IMR-90 (cell line): ENCODE results near the gene SNIP1. TPM values are rescaled to one million over a fixed set of nuclear protein-coding genes. Genes with fewer than 3 reads are reported as not detected.

ENCODE experiments used
- ATAC-seq: fragments of 200-7000 bp; cut with Tn5 transposase; 2 replicates; pipeline ENCODE4 v1.9.1; 2020; ENCODE audit warnings: low read depth, mild to moderate bottlenecking, moderate library complexity
- BruUV-seq: library from RNA; stranded (reverse); fragments of 400-500 nt; replicated peaks from 2 replicates; lab custom pipeline; 2021; lab: Mats Ljungman, UMichigan
- CTCF ChIA-PET: fragments of 300-600 bp; formaldehyde crosslinking; extraction: SDS; loops from one replicate; lab custom pipeline; 2021; ENCODE audit warnings: antibody characterized with exemption; lab: Yijun Ruan, JAX
- POLR2A ChIA-PET: fragments of 300-600 bp; sonication (Branson Sonifier 250); formaldehyde crosslinking; loops from one replicate; lab custom pipeline; 2022; ENCODE audit warnings: antibody characterized with exemption; ENCODE audit not compliant: unreplicated experiment; lab: Charles Lee
- DNase-seq: peaks from one replicate; pipeline ENCODE4 v3.0.0; 2013
- H2AFZ ChIP-seq: replicated peaks from 2 replicates; pipeline ENCODE3; 2013; ENCODE audit warnings: low read length, mild to moderate bottlenecking; ENCODE audit not compliant: poor library complexity
- H2AK5ac ChIP-seq: 2 replicates; pipeline ENCODE4 v1.6.1; 2013; ENCODE audit warnings: low read depth, low read length, inconsistent platforms
- H2AK9ac ChIP-seq: replicated peaks from 2 replicates; pipeline ENCODE3; 2013; ENCODE audit warnings: mild to moderate bottlenecking, low read depth, low read length, moderate library complexity; ENCODE audit not compliant: poor library complexity
- H2BK120ac ChIP-seq: 2 replicates; pipeline ENCODE4 v1.6.1; 2013; ENCODE audit warnings: low read depth, low read length, inconsistent platforms
- H2BK15ac ChIP-seq: 3 replicates; pipeline ENCODE4 v1.6.1; 2013; ENCODE audit warnings: low read depth, low read length, inconsistent platforms
- H2BK20ac ChIP-seq: 2 replicates; pipeline ENCODE4 v1.6.1; 2013; ENCODE audit warnings: low read depth, mild to moderate bottlenecking, inconsistent platforms, low read length, moderate library complexity
- H2BK5ac ChIP-seq: 2 replicates; pipeline ENCODE4 v1.6.1; 2013; ENCODE audit warnings: mild to moderate bottlenecking, low read depth, low read length, inconsistent platforms; ENCODE audit not compliant: poor library complexity, severe bottlenecking
- H3K14ac ChIP-seq: replicated peaks from 2 replicates; pipeline ENCODE4 v1.6.1; 2013; ENCODE audit warnings: low read depth, low read length, inconsistent platforms
- H3K18ac ChIP-seq: 2 replicates; pipeline ENCODE4 v1.6.1; 2013; ENCODE audit warnings: low read depth, low read length, control low read depth
- H3K23ac ChIP-seq: 2 replicates; pipeline ENCODE4 v1.6.1; 2013; ENCODE audit warnings: low read depth, low read length, inconsistent platforms
- H3K27ac ChIP-seq: 2 replicates; pipeline ENCODE4 v1.5.1; 2013; ENCODE audit warnings: mild to moderate bottlenecking, control low read depth, low read length; ENCODE audit not compliant: insufficient read depth
- H3K27me3 ChIP-seq: 2 replicates; pipeline ENCODE4 v1.6.1; 2013; ENCODE audit warnings: low read length; ENCODE audit not compliant: control insufficient read depth, insufficient read depth
- H3K36me3 ChIP-seq: 2 replicates; pipeline ENCODE4 v1.6.1; 2013; ENCODE audit warnings: low read length, mixed read lengths; ENCODE audit not compliant: control insufficient read depth, insufficient read depth
- H3K4ac ChIP-seq: 2 replicates; pipeline ENCODE4 v1.6.1; 2013; ENCODE audit warnings: low read depth, low read length, inconsistent platforms
- H3K4me1 ChIP-seq: 2 replicates; pipeline ENCODE4 v1.6.1; 2013; ENCODE audit warnings: low read length, mixed read lengths; ENCODE audit not compliant: control insufficient read depth, insufficient read depth
- H3K4me2 ChIP-seq: 2 replicates; pipeline ENCODE4 v1.6.1; 2013; ENCODE audit warnings: low read depth, mild to moderate bottlenecking, control low read depth, low read length, moderate library complexity
- H3K4me3 ChIP-seq: 2 replicates; pipeline ENCODE4 v1.5.1; 2013; ENCODE audit warnings: low read depth, mild to moderate bottlenecking, control low read depth, low read length, moderate library complexity; ENCODE audit not compliant: insufficient read depth
- H3K56ac ChIP-seq: 2 replicates; pipeline ENCODE4 v1.6.1; 2013; ENCODE audit warnings: low read length, inconsistent platforms; ENCODE audit not compliant: insufficient read depth; ENCODE audit errors: extremely low read depth
- H3K79me1 ChIP-seq, 2 experiments: 2 replicates each; pipeline ENCODE4 v1.6.1; 2013; ENCODE audit warnings: low read length in 2 of 2, inconsistent platforms in 1 of 2, low read depth in 1 of 2
- H3K9ac ChIP-seq: 2 replicates; pipeline ENCODE4 v1.6.1; 2013; ENCODE audit warnings: low read depth, low read length, control low read depth
- H3K9me1 ChIP-seq: 2 replicates; pipeline ENCODE4 v1.6.1; 2013; ENCODE audit warnings: low read length, inconsistent platforms; ENCODE audit not compliant: insufficient read depth
- H3K9me3 ChIP-seq: 2 replicates; pipeline ENCODE4 v1.6.1; 2013; ENCODE audit warnings: low read length; ENCODE audit not compliant: control insufficient read depth, insufficient read depth
- H4K20me1 ChIP-seq: 2 replicates; pipeline ENCODE4 v1.6.1; 2013; ENCODE audit warnings: low read length, inconsistent platforms; ENCODE audit not compliant: insufficient read depth
- H4K5ac ChIP-seq: 2 replicates; pipeline ENCODE4 v1.6.1; 2013; ENCODE audit warnings: mild to moderate bottlenecking, low read depth, low read length, control low read depth
- H4K8ac ChIP-seq, 2 experiments: 2 replicates each; pipeline ENCODE4 v1.6.1; 2013; ENCODE audit warnings: low read depth in 2 of 2, low read length in 2 of 2, control low read depth in 1 of 2, inconsistent platforms in 1 of 2
- H4K91ac ChIP-seq: 2 replicates; pipeline ENCODE4 v1.6.1; 2013; ENCODE audit warnings: low read depth, low read length, inconsistent platforms; ENCODE audit not compliant: insufficient read depth
- CEBPB ChIP-seq: IDR thresholded peaks from 2 replicates; pipeline ENCODE4 v1.6.1; 2012; ENCODE audit warnings: low read depth, low read length, improper control_type of control experiment
- CTCF ChIP-seq: conservative IDR thresholded peaks from 2 replicates; pipeline ENCODE4 v1.5.1; 2012; ENCODE audit warnings: mild to moderate bottlenecking, low read depth, low read length, improper control_type of control experiment
- WGBS, 2 experiments: methylation state at CpG; one replicate each; pipeline versions ENCODE4 v1.1.5 to v1.1.7; 2013; ENCODE audit warnings: missing lambda C conversion rate in 2 of 2; ENCODE audit not compliant: insufficient read length in 1 of 2; ENCODE audit errors: extremely low coverage in 2 of 2; 5-methylcytosine and 5-hydroxymethylcytosine counted together
- dilution Hi-C: fragments of 300-500 bp; cut with HindIII; formaldehyde crosslinking; loops from one replicate; pipeline ENCODE4 v1.14.3; 2018; ENCODE audit warnings: low sequenced_read_pairs; ENCODE audit not compliant: unreplicated experiment
- in situ Hi-C: fragments of 300-500 bp; cut with MboI; formaldehyde crosslinking; loops from 3 replicates; pipeline ENCODE4 v1.14.3; 2019; ENCODE audit warnings: low sequenced_read_pairs, inconsistent platforms, mixed read lengths
- intact Hi-C: fragments of 100-400 bp; cut with micrococcal nuclease; formaldehyde crosslinking; loops from 2 replicates; pipeline ENCODE4 v1.10.0; 2022
- polyA plus RNA-seq, 3 experiments: library from polyadenylated mRNA; depleted of rRNA; stranded (reverse); fragments of >200 nt; gene quantifications; 2 replicates each; pipeline ENCODE4 v1.2.3, GENCODE V29; 2012; ENCODE audit warnings: low replicate concordance in 1 of 3
- total RNA-seq: library from RNA; depleted of rRNA; stranded (reverse); fragments of >200 nt; gene quantifications from 2 replicates; pipeline ENCODE4 v1.2.3, GENCODE V29; 2012

The SNIP1 gene
- total and polyA plus RNA-seq, 2 of the 4 experiments (the other 2 are of a cell fraction) = 6.8 to 11.3 TPM

DNA sequence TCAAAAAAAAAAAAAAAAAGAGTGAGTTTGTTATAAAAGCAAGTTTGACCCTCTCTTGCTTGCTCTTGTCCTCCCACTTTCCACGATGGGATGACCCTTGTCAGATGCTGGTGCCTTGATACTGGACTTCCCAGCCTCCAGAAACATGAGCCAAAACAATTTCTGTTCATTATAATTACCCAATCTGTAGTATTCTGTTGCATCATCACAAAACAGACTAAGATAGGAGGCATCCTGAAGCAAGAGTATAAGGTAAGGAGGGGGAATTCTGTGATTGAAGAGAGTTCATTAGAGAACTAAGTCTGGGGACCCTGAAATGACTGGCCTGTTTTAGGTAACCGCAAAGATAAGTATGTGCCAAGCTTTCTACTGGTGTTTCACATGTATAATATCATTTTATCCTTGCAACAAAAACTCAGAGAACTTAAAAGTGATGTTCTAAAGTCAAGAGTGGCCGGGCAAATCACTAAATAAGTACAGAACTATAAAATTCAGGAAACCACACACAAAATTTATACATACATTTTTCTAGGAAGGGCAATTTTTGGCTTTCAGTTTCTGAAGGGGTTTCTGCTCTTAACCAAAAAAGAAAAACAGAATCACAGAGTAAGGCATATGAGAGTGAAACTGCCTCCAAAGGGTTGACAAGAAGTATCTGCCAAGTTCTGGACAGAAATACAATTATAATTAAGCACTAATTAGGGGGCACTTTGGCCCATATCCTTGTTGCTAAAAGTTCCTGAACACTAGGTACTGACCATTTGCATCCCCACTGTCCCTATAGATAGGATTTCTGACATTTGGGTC lies 16.6 kb upstream of the SNIP1 start:
- Histone ChIP-seq H4K5ac (no peak overlapping the region), H3K9me3 (no peaks in the 10 kb centered on the region), H2BK20ac (no peak overlapping the region), H4K91ac (no peak overlapping the region), H2BK15ac (no peak overlapping the region), H3K4ac (no peak overlapping the region), H3K4me3 (no peak overlapping the region), H2BK120ac (no peak overlapping the region), H2AK9ac (no peak overlapping the region), H3K27ac (no peak overlapping the region), H4K8ac (no peak overlapping the region), H3K9ac (no peak overlapping the region), H3K27me3 (no peaks in the 10 kb centered on the region), H3K18ac (no peak overlapping the region), H2AFZ (no peak overlapping the region), H4K20me1 (peaks cover 11% of the 10 kb centered on the region), H3K14ac (no peak overlapping the region), H2AK5ac (no peak overlapping the region), H3K56ac (no peak overlapping the region), H2BK5ac (no peak overlapping the region), H3K4me1 (peaks cover 10% of the 10 kb centered on the region), H3K23ac (no peak overlapping the region), H3K4me2 (no peak overlapping the region), H3K36me3 (peaks cover 57% of the 10 kb centered on the region), H3K9me1 (no peaks in the 10 kb centered on the region), H3K79me1 (peaks cover 12 to 29% of the 10 kb centered on the region in 2 experiments)
- ChIA-PET CTCF (no interaction called here), POLR2A (no interaction called here)
- ATAC-seq = no peak
- dilution Hi-C loops (no loop called here), in situ Hi-C loops (no loop called here), intact Hi-C loops (loop anchor here (10.0 kb wide), 1 partner anchor 116 kb away; no protein-coding TSS in a partner anchor)
- no peak for DNase-seq
- peak; percentile 65 for TF ChIP-seq CEBPB
- TF ChIP-seq CTCF = no peak
- BruUV-seq = no TSS peak
- WGBS, 2 experiments = no CpG with 5 or more reads among the region's 3 CpGs
